ENCODE data around the gene BOC. TPM values are rescaled to one million over a fixed set of nuclear protein-coding genes. Genes with fewer than 3 reads are reported as not detected.

The BOC gene
- total and polyA plus RNA-seq, 10 donors = 1.5 to 21.9 (median 13.5) TPM

GRCh38 chr3:113165841-113166240, 45.5 kb upstream of the BOC start:
- Histone ChIP-seq H3K4me1 (no peaks in the 10 kb centered on the region), H3K27ac (no peak overlapping the region), H3K9me3 (no peaks in the 10 kb centered on the region), H3K4me3 (no peak overlapping the region), H3K36me3 (no peaks in the 10 kb centered on the region), H3K27me3 (replicated peaks in 1 of 7) (no peaks in the 10 kb centered on the region)
- intact Hi-C loops (cut with DNase I; ENCODE audit: low total_unique reads) = no loop called here
- DNase-seq = no peak
- WGBS, 5 donors = 74 to 84% (median 82%) methylated on average over 3 of the region's 3 CpGs
- TF ChIP-seq CTCF (IDR thresholded peaks at IDR 0.05 in 8 of 11, conservative IDR thresholded peaks at IDR 0.05 in 3 of 11) (no peak), POLR2AphosphoS5 (IDR thresholded peaks at IDR 0.05) (no peak), POLR2A (IDR thresholded peaks at IDR 0.05) (no peak)

GRCh38 chr3:113166357-113166718, 45.0 kb upstream of the BOC start:
- Histone ChIP-seq H3K9me3 (no peaks in the 10 kb centered on the region), H3K4me1 (no peaks in the 10 kb centered on the region), H3K4me3 (no peak overlapping the region), H3K27ac (peak overlapping the region in 1 of 8 donors; percentile 8), H3K36me3 (no peaks in the 10 kb centered on the region), H3K27me3 (replicated peaks in 1 of 7) (no peaks in the 10 kb centered on the region)
- intact Hi-C loops (cut with DNase I; ENCODE audit: low total_unique reads) = no loop called here
- 67 to 86% (median 85%) methylated on average over 1 of the region's 1 CpG for WGBS, 5 donors
- DNase-seq = no peak
- TF ChIP-seq CTCF (IDR thresholded peaks at IDR 0.05 in 8 of 11, conservative IDR thresholded peaks at IDR 0.05 in 3 of 11) = no peak
- no peak for TF ChIP-seq POLR2AphosphoS5 (IDR thresholded peaks at IDR 0.05)
- TF ChIP-seq POLR2A (IDR thresholded peaks at IDR 0.05) = no peak

- no peaks in the 10 kb centered on the region for H3K9me3 ChIP-seq
- H3K27ac ChIP-seq = peak overlapping the region in 2 of 8 donors; percentile 5 to 8
- TF ChIP-seq POLR2AphosphoS5 (IDR thresholded peaks at IDR 0.05) = no peak
- TF ChIP-seq CTCF (IDR thresholded peaks at IDR 0.05 in 8 of 11, conservative IDR thresholded peaks at IDR 0.05 in 3 of 11) = no peak
- TF ChIP-seq POLR2A (IDR thresholded peaks at IDR 0.05) = no peak
- H3K4me3 ChIP-seq = no peak overlapping the region
- no peaks in the 10 kb centered on the region for H3K4me1 ChIP-seq
- intact Hi-C loops (cut with DNase I; ENCODE audit: low total_unique reads) = no loop called here
- H3K36me3 ChIP-seq = no peaks in the 10 kb centered on the region
- no peak for DNase-seq
- WGBS, 5 donors = 56 to 74% (median 69%) methylated on average over 12 of the region's 12 CpGs
- no peaks in the 10 kb centered on the region for H3K27me3 ChIP-seq (replicated peaks in 1 of 7)
These were observed 44.5 kb upstream of the BOC start for GRCh38 chr3:113166719-113167492.

- Histone ChIP-seq H3K27me3 (replicated peaks in 1 of 7) (no peaks in the 10 kb centered on the region), H3K4me1 (no peaks in the 10 kb centered on the region), H3K4me3 (no peak overlapping the region), H3K36me3 (no peaks in the 10 kb centered on the region), H3K27ac (no peak overlapping the region), H3K9me3 (no peaks in the 10 kb centered on the region)
- TF ChIP-seq POLR2AphosphoS5 (IDR thresholded peaks at IDR 0.05) (no peak), POLR2A (IDR thresholded peaks at IDR 0.05) (no peak), CTCF (IDR thresholded peaks at IDR 0.05 in 8 of 11, conservative IDR thresholded peaks at IDR 0.05 in 3 of 11) (no peak)
- intact Hi-C loops (cut with DNase I; ENCODE audit: low total_unique reads) = no loop called here
- no peak for DNase-seq
- WGBS, 5 donors = 86 to 94% (median 90%) methylated on average over 7 of the region's 7 CpGs
These were observed 43.2 kb upstream of the BOC start for GRCh38 chr3:113167825-113168801.
